ENCODE measurements around the gene PTPRA. TPM values are rescaled to one million over a fixed set of nuclear protein-coding genes. Genes with fewer than 3 reads are reported as not detected.
A peak's percentile ranks its signal among the peaks of the same experiment; 100 is the strongest.

The PTPRA gene
- polyA plus RNA-seq, 3 donors, result 13.0 to 41.9 (median 13.1) TPM

- peaks cover 16% of the 10 kb centered on the region for H3K79me2 ChIP-seq (ENCODE audit: insufficient read depth, low read length)
- H3K27ac Mint-ChIP-seq, result no peak overlapping the region
- DNase-seq, result no peak
- no peak overlapping the region for H3K4me3 ChIP-seq (replicated peaks in 1 of 3; ENCODE audit: low read depth in 2 of 3, low read length in 3 of 3)
- intact Hi-C loops (cut with micrococcal nuclease), result no loop called here
- no peak overlapping the region for H3K9ac ChIP-seq (ENCODE audit: insufficient read depth, low read length, poor library complexity, severe bottlenecking)
- no CpG with 5 or more reads among the region's 2 CpGs for WGBS (ENCODE audit: insufficient coverage)
- H3K27me3 Mint-ChIP-seq (ENCODE audit: low read depth in 3 of 3), result peaks cover 0 to 1% (median 0%) of the 10 kb centered on the region in 3 donors
- no peak overlapping the region for H3K27ac ChIP-seq (ENCODE audit: low read depth in 1 of 2, low read length in 2 of 2)
- H3K27me3 ChIP-seq (ENCODE audit: control insufficient read depth in 2 of 2, insufficient read depth in 2 of 2, low read length in 2 of 2), result no peaks in the 10 kb centered on the region
- H3K36me3 ChIP-seq (replicated peaks in 1 of 2; ENCODE audit: control insufficient read depth in 1 of 2, insufficient read depth in 2 of 2, low read length in 2 of 2), result peaks cover 0 to 24% of the 10 kb centered on the region in 2 donors
- H3K9me3 Mint-ChIP-seq, result no peaks in the 10 kb centered on the region
- H2AFZ ChIP-seq (ENCODE audit: insufficient read depth, low read depth, low read length, poor library complexity, severe bottlenecking), result no peak overlapping the region
- TF ChIP-seq CTCF (IDR thresholded peaks at IDR 0.05), result no peak
- no peaks in the 10 kb centered on the region for H3K9me3 ChIP-seq (replicated peaks in 1 of 2; ENCODE audit: control insufficient read depth in 1 of 2, insufficient read depth in 1 of 2, low read length in 2 of 2)
- H4K20me1 ChIP-seq (ENCODE audit: insufficient read depth, low read length), result peaks cover 37% of the 10 kb centered on the region
- H3K4me2 ChIP-seq (replicated peaks; ENCODE audit: extremely low read depth, low read length, poor library complexity, severe bottlenecking), result no peak overlapping the region
- no peak overlapping the region for H3K4me3 Mint-ChIP-seq
- H3K36me3 Mint-ChIP-seq, result peaks cover 24 to 27% of the 10 kb centered on the region in 2 donors
- peaks cover 8 to 12% of the 10 kb centered on the region in 2 donors for H3K4me1 ChIP-seq (ENCODE audit: control insufficient read depth in 1 of 2, insufficient read depth in 2 of 2, low read length in 2 of 2)
- H3K4me1 Mint-ChIP-seq, result peaks cover 25% of the 10 kb centered on the region
Measured at GRCh38 chr20:2845607-2846006, 27.7 kb upstream of the PTPRA start.

- TF ChIP-seq CTCF (IDR thresholded peaks at IDR 0.05), result no peak
- no peaks in the 10 kb centered on the region for H3K9me3 ChIP-seq (replicated peaks in 1 of 2; ENCODE audit: control insufficient read depth in 1 of 2, insufficient read depth in 1 of 2, low read length in 2 of 2)
- no peak overlapping the region for H3K27ac ChIP-seq (ENCODE audit: low read depth in 1 of 2, low read length in 2 of 2)
- no peak overlapping the region for H3K4me3 Mint-ChIP-seq
- H3K4me2 ChIP-seq (replicated peaks; ENCODE audit: extremely low read depth, low read length, poor library complexity, severe bottlenecking), result no peak overlapping the region
- no peak overlapping the region for H3K9ac ChIP-seq (ENCODE audit: insufficient read depth, low read length, poor library complexity, severe bottlenecking)
- H3K79me2 ChIP-seq (ENCODE audit: insufficient read depth, low read length), result peaks cover 6% of the 10 kb centered on the region
- H3K27me3 ChIP-seq (ENCODE audit: control insufficient read depth in 2 of 2, insufficient read depth in 2 of 2, low read length in 2 of 2), result no peaks in the 10 kb centered on the region
- H2AFZ ChIP-seq (ENCODE audit: insufficient read depth, low read depth, low read length, poor library complexity, severe bottlenecking), result no peak overlapping the region
- H3K27ac Mint-ChIP-seq, result peak overlapping the region in 2 of 7 donors; percentile 30 to 52
- intact Hi-C loops (cut with micrococcal nuclease), result no loop called here
- peaks cover 24 to 27% of the 10 kb centered on the region in 2 donors for H3K36me3 Mint-ChIP-seq
- peaks cover 19% of the 10 kb centered on the region for H3K4me1 Mint-ChIP-seq
- DNase-seq, result no peak
- peaks cover 40% of the 10 kb centered on the region for H4K20me1 ChIP-seq (ENCODE audit: insufficient read depth, low read length)
- 100% methylated on average over 1 of the region's 5 CpGs for WGBS (ENCODE audit: insufficient coverage)
- peaks cover 0 to 3% (median 0%) of the 10 kb centered on the region in 3 donors for H3K27me3 Mint-ChIP-seq (ENCODE audit: low read depth in 3 of 3)
- peaks cover 0 to 24% of the 10 kb centered on the region in 2 donors for H3K36me3 ChIP-seq (replicated peaks in 1 of 2; ENCODE audit: control insufficient read depth in 1 of 2, insufficient read depth in 2 of 2, low read length in 2 of 2)
- peaks cover under 1 to 3% of the 10 kb centered on the region in 2 donors for H3K4me1 ChIP-seq (ENCODE audit: control insufficient read depth in 1 of 2, insufficient read depth in 2 of 2, low read length in 2 of 2)
- H3K4me3 ChIP-seq (replicated peaks in 1 of 3; ENCODE audit: low read depth in 2 of 3, low read length in 3 of 3), result no peak overlapping the region
- peaks cover 0 to 2% (median 0%) of the 10 kb centered on the region in 7 donors for H3K9me3 Mint-ChIP-seq
Measured at GRCh38 chr20:2846698-2847097, 26.6 kb upstream of the PTPRA start.
